GM06990 (cell line): ENCODE data around the gene RIT2.

Experiments used
- DNase-seq: peaks from one replicate; pipeline ENCODE4 v3.0.0-alpha.2; 2011; ENCODE audit not compliant: insufficient read length; ENCODE audit errors: extremely low read depth
- H3K27me3 ChIP-seq: replicated peaks from 2 replicates; pipeline ENCODE4 v1.6.0; 2011; ENCODE audit warnings: low read length; ENCODE audit not compliant: control insufficient read depth, insufficient read depth
- H3K36me3 ChIP-seq: 2 replicates; pipeline ENCODE4 v1.5.1; 2011; ENCODE audit warnings: low read length; ENCODE audit not compliant: control insufficient read depth, insufficient read depth
- H3K4me3 ChIP-seq: replicated peaks from 2 replicates; pipeline ENCODE4 v1.5.1; 2011; ENCODE audit warnings: low read depth, mild to moderate bottlenecking, control low read depth, low read length
- CTCF ChIP-seq: IDR thresholded peaks from 2 replicates; pipeline ENCODE4 v1.5.1; 2011; ENCODE audit warnings: low read length, control low read depth, mild to moderate bottlenecking, inconsistent platforms; ENCODE audit not compliant: insufficient read depth, poor library complexity, severe bottlenecking

Gene RIT2

DNA sequence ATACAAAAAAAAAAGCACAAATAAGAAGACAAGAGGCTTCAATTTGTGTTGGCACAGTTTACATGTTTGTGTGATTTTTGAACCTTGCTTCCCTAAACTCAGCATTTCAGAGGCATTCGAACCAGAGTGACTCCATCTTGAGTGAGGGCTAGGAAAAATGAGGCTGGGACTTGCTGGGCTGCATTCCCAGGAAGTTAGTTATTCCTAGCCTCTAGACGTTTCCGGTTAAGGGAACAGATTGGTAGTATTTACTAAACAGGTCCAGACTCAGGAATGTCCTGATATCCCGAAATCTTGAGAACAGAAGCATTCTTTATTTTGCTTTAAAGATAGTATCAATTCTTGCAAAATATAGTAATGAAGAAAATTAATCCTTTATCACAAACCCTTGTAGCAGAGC, 46.7 kb downstream of the RIT2 start:
- no peaks in the 10 kb centered on the region for H3K27me3 ChIP-seq
- TF ChIP-seq CTCF: no peak
- H3K36me3 ChIP-seq: no peaks in the 10 kb centered on the region
- no peak overlapping the region for H3K4me3 ChIP-seq
- no peak for DNase-seq

GRCh38 chr18:43067570-43067969, 47.9 kb downstream of the RIT2 start:
- no peak for TF ChIP-seq CTCF
- Histone ChIP-seq H3K36me3 (no peaks in the 10 kb centered on the region), H3K4me3 (no peak overlapping the region), H3K27me3 (no peaks in the 10 kb centered on the region)
- DNase-seq: no peak

DNA sequence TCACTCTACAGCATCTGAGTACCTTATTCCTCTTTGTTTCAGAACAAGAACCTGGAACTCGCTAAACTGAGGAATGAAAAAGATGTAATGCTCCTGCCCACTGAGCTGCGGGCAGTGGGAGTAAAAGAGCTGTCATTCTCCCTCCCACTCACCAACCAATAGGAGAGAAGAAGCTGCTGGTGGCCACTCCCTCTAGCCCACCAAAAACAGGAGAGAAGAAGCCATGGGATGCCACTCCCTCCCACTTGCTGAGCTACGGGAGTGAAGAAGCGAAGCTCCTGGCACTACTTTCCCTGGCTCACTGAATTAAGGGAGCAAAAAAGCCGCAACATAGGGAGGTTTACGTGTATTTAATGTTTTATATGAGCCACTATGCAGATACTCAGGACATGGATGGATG, 53.7 kb downstream of the RIT2 start:
- H3K4me3 ChIP-seq: no peak overlapping the region
- DNase-seq: no peak
- no peaks in the 10 kb centered on the region for H3K36me3 ChIP-seq
- no peaks in the 10 kb centered on the region for H3K27me3 ChIP-seq
- TF ChIP-seq CTCF: no peak

DNA sequence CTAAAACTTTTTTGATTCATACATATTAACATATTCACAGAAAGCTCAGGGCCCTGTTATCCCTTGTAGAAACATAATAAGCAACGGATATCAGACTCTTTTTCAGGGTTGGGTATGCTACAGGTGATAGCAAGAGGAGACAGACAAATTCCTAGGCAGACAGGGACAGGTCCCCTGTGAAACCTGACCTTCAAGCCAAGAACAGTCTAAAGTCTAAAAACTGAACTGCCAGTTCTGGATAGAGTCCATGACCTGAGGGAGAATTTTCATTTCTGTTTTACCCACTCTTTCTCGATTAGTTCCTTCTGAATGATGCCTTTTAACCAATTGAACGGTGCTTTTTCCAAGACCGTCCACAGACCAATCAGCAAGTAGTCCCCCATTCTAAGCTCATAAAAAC, 54.2 kb downstream of the RIT2 start:
- Histone ChIP-seq H3K27me3 (no peaks in the 10 kb centered on the region), H3K4me3 (no peak overlapping the region), H3K36me3 (no peaks in the 10 kb centered on the region)
- no peak for DNase-seq
- no peak for TF ChIP-seq CTCF

GRCh38 chr18:43060020-43060419, 55.5 kb downstream of the RIT2 start:
- no peak for DNase-seq
- TF ChIP-seq CTCF: no peak
- Histone ChIP-seq H3K36me3 (no peaks in the 10 kb centered on the region), H3K27me3 (no peaks in the 10 kb centered on the region), H3K4me3 (no peak overlapping the region)

DNA sequence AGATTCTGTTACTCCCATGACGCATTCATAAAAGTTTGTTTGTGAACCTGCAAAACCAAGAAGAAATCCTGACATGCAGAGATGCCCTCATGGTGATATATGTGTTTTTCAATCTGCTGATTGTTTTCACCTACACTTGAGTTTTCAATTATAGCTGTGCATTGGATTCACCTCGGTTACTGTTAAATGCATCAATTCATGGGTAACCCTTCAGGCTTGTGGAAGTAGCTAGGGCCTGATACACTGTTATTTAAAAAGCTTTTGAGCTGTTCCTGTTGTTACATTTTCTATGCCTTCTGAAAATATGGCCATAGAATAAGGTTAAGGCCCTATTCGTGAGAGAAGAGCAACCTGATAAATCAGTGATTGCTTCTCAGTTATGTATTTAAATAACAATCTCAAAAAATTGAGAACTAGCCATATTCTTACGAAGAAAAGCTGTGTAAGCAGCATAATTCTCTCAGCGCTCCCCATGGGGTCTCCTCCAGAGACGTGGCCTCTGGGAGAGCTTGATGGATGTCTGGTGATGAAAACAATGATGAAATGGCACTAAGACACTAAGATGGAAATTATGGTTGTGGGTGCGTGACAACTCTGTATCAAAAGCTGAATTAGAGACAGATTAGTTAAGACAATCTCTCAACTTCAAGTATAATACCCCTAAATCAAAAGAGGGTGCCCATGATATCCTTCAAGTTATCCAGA, 60.5 kb downstream of the RIT2 start:
- H3K4me3 ChIP-seq: no peak overlapping the region
- no peak for DNase-seq
- TF ChIP-seq CTCF: no peak

More for the DNA sequence above, 60.5 kb downstream of the RIT2 start:
- H3K27me3 ChIP-seq: no peaks in the 10 kb centered on the region
- no peaks in the 10 kb centered on the region for H3K36me3 ChIP-seq
